NCI-H2081 (cell line): Measurements from ENCODE around the gene HSD11B2.
A peak's percentile ranks its signal among the peaks of the same experiment; 100 is the strongest.

ENCODE experiments used
- DNase-seq, 2 experiments: peaks; one replicate each; lab custom pipeline; 2025; lab: John Stamatoyannopoulos, UW

Gene HSD11B2

GRCh38 chr16:67396159-67397035 is 34.5 kb upstream of the HSD11B2 start:
- peak; percentile 91 to 92 for DNase-seq

GRCh38 chr16:67397036-67397801 is 33.7 kb upstream of the HSD11B2 start:
- no peak for DNase-seq

- no peak for DNase-seq
These were observed 32.9 kb upstream of the HSD11B2 start for GRCh38 chr16:67397812-67398545.

- no peak for DNase-seq
These were observed 32.2 kb upstream of the HSD11B2 start for GRCh38 chr16:67398546-67399217.

GRCh38 chr16:67399218-67399733 is 31.6 kb upstream of the HSD11B2 start:
- no peak for DNase-seq

- DNase-seq, result peak; percentile 68 to 82
These were observed 30.9 kb upstream of the HSD11B2 start for GRCh38 chr16:67399749-67400704.

- DNase-seq, result no peak
These were observed 30.0 kb upstream of the HSD11B2 start for GRCh38 chr16:67400901-67401300.

- no peak for DNase-seq
These were observed 26.9 kb upstream of the HSD11B2 start for GRCh38 chr16:67403976-67404555.

GRCh38 chr16:67404740-67405226 is 26.1 kb upstream of the HSD11B2 start:
- no peak for DNase-seq

GRCh38 chr16:67405336-67405735 is 25.6 kb upstream of the HSD11B2 start:
- DNase-seq, result no peak

- no peak for DNase-seq
These were observed 24.6 kb upstream of the HSD11B2 start for GRCh38 chr16:67406111-67406971.

- no peak for DNase-seq
These were observed 23.6 kb upstream of the HSD11B2 start for GRCh38 chr16:67407176-67407787.

GRCh38 chr16:67407788-67408452 is 23.0 kb upstream of the HSD11B2 start:
- no peak for DNase-seq

- no peak for DNase-seq
These were observed 21.3 kb upstream of the HSD11B2 start for GRCh38 chr16:67409631-67410030.

- no peak for DNase-seq
These were observed 19.6 kb upstream of the HSD11B2 start for GRCh38 chr16:67411339-67411738.

GRCh38 chr16:67412294-67412693 is 18.6 kb upstream of the HSD11B2 start:
- no peak for DNase-seq

GRCh38 chr16:67413978-67414911 is 16.7 kb upstream of the HSD11B2 start:
- no peak for DNase-seq
